Measurements from ENCODE around the gene ANKRD29.
A peak's percentile ranks its signal among the peaks of the same experiment; 100 is the strongest.
"Not testable (repeated sequence)": the region's sequence is repeated elsewhere in the genome, so short reads cannot be mapped to it uniquely, and the experiment has no call there.

ANKRD29 gene

GRCh38 chr18:23583071-23583865 lies 79.4 kb downstream of the ANKRD29 start:
- no peak for DNase-seq (ENCODE audit: low read depth)

- DNase-seq (ENCODE audit: low read depth): no peak
Measured at GRCh38 chr18:23580677-23581367, 81.9 kb downstream of the ANKRD29 start.

GRCh38 chr18:23578891-23579653 lies 83.6 kb downstream of the ANKRD29 start:
- no peak for DNase-seq (ENCODE audit: low read depth)

GRCh38 chr18:23578067-23578701 lies 84.5 kb downstream of the ANKRD29 start:
- DNase-seq (ENCODE audit: low read depth): no peak

- not testable (repeated sequence) for DNase-seq (ENCODE audit: low read depth)
Measured at GRCh38 chr18:23577521-23577920, 85.2 kb downstream of the ANKRD29 start.

- no peak for DNase-seq (ENCODE audit: low read depth)
Measured at GRCh38 chr18:23575309-23575651, 87.4 kb downstream of the ANKRD29 start.

GRCh38 chr18:23574611-23575308 lies 88.0 kb downstream of the ANKRD29 start:
- no peak for DNase-seq (ENCODE audit: low read depth)

GRCh38 chr18:23573626-23574431 lies 88.9 kb downstream of the ANKRD29 start:
- peak; percentile 19 for DNase-seq (ENCODE audit: low read depth)

GRCh38 chr18:23573020-23573419 lies 89.7 kb downstream of the ANKRD29 start:
- no peak for DNase-seq (ENCODE audit: low read depth)

GRCh38 chr18:23572570-23572969 lies 90.1 kb downstream of the ANKRD29 start:
- no peak for DNase-seq (ENCODE audit: low read depth)

GRCh38 chr18:23572012-23572411 lies 90.7 kb downstream of the ANKRD29 start:
- DNase-seq (ENCODE audit: low read depth): no peak

GRCh38 chr18:23570912-23571504 lies 91.7 kb downstream of the ANKRD29 start:
- DNase-seq (ENCODE audit: low read depth): no peak

GRCh38 chr18:23569299-23570063 lies 93.2 kb downstream of the ANKRD29 start:
- no peak for DNase-seq (ENCODE audit: low read depth)

GRCh38 chr18:23568281-23569138 lies 94.2 kb downstream of the ANKRD29 start:
- no peak for DNase-seq (ENCODE audit: low read depth)

- no peak for DNase-seq (ENCODE audit: low read depth)
Measured at GRCh38 chr18:23567671-23568070, 95.0 kb downstream of the ANKRD29 start.

- no peak for DNase-seq (ENCODE audit: low read depth)
Measured at GRCh38 chr18:23565916-23566547, 96.7 kb downstream of the ANKRD29 start.

- DNase-seq (ENCODE audit: low read depth): peak; percentile 13
Measured at GRCh38 chr18:23563377-23564043, 99.2 kb downstream of the ANKRD29 start.

- DNase-seq (ENCODE audit: low read depth): no peak
Measured at GRCh38 chr18:23560186-23560585, 102.5 kb downstream of the ANKRD29 start.
